SK-N-MC (cell line): Measurements from ENCODE around the gene DNAI1.
"Not testable (repeated sequence)": the region's sequence is repeated elsewhere in the genome, so short reads cannot be mapped to it uniquely, and the experiment has no call there.

Experiments
- EZH2 ChIP-seq: fragments of 200-600 bp; sonication (generic); IDR thresholded peaks from one replicate; pipeline ENCODE4 v1.6.1; 2017; ENCODE audit warnings: antibody characterized with exemption
- FOXP2 ChIP-seq: optimal IDR thresholded peaks from 2 replicates; pipeline ENCODE3; 2011; ENCODE audit warnings: mild to moderate bottlenecking, moderate library complexity; ENCODE audit not compliant: insufficient read depth; ENCODE audit errors: extremely low read length, control extremely low read depth
- POLR2AphosphoS5 ChIP-seq: IDR thresholded peaks from 2 replicates; pipeline ENCODE4 v1.6.1; 2012; ENCODE audit warnings: mild to moderate bottlenecking, low read depth, low read length, borderline replicate concordance

- TF ChIP-seq EZH2, POLR2AphosphoS5, FOXP2: not testable (repeated sequence)
Observed at GRCh38 chr9:34438465-34438864, 20.1 kb upstream of the DNAI1 start.
